ENCODE results near the gene PGGT1B.

The PGGT1B gene
- total RNA-seq: 59.2 to 64.0 reads per million in 2 donors

DNA sequence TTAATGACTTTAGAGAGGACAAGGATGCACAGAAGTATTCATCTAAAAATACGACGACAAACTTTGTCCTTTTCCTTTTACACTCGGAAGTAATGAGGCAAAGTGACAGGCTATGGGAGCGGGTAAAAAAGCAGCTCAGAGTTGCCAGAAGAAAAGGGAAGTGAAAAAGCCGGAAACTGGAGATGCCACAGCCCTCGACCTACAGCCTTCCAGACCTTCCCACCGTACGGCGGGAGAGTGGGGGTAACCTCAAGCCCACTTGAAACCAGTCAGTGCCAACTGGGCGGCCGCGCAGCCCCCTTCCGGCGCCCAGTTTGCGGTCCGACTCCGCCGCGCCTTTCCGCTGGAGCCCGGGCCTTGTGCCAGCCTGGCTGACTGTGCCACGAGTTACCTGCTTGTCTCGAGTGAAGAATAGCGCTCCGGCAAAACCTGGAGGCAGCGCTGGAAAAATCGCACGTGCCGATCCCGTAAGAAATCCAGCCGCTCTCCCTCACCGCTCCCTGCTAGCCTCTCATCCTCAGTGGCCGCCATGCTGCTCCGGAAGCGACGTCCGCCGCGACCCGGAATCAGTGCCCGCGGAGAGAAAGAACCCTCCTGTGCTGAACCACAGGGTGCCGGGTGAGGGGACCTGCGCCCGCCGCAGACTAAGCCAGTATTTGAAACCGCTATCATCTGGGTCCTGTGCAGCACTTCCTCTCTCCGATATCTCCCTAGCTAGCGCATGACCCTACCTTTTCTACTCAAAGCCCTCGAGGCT, at the start of gene PGGT1B:
PGGT1B (minus strand) TSS at position 557 of the 757 bp plus-strand sequence; CDS start at position 531, 26 bp downstream.
- peak; percentile 44 for DNase-seq

DNA sequence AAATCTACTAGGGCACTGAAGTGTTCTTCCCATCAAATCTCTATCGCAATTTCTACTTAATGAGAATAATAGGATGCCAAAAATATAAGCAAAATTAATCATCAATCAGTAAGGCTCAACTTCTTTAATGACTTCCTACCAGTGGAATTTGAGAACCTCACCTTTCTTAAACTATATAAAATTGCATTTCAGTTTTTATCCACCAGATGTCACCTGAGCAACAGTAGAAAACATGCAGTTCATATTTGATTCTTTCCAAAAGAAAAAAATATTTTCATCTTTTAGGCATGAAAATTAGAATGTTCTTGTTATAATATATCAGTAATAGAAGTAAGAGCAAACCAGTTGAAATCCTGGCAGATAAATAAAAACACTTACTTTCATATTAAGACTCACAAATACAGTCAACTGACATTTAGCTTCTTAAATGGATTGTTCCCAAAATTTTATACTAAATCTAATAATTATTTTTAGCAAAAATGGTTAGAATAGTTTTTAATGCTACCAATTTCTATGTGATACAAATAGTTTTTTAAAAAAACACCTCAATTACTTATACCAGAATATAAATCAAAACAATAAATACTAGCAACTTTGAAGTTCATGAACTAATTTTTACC, 47.2 kb upstream of the PGGT1B start:
- no peak for DNase-seq

DNA sequence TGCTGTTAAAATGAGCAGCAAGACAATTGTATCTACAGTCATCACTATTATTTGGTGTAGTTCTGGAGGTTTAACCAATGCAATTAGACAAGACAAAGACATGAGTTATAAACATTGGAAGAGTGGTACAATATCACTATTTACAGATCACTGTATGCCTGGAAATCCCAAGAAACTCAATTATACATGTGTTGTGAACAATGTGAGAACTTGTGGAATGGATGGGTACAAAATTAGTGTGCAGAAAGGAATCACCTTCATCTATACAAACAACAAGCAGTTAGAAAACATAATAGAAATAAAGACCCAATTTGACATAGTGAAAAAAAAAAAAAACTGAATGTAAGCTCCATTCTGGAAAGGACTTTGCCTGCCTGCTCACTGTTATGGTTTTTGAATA, 46.1 kb upstream of the PGGT1B start:
- DNase-seq: no peak

DNA sequence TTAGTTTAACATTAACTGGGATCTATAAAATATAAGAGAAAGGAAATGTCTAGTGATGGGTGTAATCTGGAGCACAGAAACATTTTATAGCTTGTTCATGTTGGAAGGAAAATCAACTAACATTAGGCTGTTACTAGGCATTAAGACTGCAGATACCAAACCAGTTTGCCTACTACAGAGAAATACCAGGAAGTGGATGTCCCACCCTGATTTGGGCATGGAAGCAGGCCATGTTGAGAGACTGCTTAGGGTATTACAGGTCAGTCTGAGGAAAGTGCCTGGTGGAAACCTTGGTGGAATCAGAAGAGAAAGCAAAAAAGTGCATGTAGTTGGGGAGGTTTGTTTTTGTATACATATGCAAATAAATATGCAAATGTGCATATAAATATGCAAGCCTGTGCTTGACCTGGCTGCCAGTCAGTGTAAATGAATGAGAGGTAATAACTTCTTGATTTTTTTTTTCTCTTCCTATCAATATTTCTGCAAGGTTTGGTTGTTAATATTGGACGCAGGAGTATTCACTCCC, 43.4 kb upstream of the PGGT1B start:
- DNase-seq: no peak

DNA sequence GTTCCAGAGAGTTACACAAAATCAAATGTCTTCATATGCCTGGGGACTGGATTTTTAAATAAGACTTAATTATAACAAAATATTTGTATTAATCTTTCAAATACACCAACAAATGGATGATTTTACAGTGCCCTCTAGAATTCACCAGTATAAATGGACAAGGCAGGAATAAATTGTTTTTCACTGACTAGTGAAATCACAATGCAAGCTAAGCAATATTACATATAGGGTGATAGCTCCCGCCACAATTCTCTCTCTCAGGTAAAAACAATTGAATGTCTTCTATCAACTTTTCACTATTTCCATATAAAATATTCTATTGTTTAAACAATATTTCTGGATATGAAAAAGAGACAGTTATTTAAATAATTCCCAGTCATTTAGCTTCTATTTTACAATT, 41.8 kb upstream of the PGGT1B start:
- DNase-seq: no peak

DNA sequence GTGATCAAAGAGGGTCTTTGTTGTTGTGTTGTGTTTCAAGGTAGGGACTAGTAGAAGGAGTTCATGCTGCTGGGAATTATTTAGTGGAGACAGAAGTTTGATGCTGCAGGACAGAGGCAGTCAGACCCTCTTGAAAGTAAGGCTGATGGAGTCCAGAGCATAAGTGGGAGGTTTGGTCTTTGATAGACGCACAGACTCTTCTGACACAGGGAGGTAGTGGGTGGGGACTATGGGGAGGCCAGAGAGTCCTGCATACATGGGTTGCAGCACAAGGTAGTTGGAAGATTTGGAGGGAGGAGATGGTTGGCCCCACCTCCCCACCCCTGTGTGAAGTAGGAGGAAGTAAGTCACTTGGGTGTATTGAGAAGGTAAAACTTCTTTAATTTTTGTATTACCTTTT, 36.1 kb upstream of the PGGT1B start:
- no peak for DNase-seq

GRCh38 chr5:115297031-115297430, 34.4 kb upstream of the PGGT1B start:
- no peak for DNase-seq

DNA sequence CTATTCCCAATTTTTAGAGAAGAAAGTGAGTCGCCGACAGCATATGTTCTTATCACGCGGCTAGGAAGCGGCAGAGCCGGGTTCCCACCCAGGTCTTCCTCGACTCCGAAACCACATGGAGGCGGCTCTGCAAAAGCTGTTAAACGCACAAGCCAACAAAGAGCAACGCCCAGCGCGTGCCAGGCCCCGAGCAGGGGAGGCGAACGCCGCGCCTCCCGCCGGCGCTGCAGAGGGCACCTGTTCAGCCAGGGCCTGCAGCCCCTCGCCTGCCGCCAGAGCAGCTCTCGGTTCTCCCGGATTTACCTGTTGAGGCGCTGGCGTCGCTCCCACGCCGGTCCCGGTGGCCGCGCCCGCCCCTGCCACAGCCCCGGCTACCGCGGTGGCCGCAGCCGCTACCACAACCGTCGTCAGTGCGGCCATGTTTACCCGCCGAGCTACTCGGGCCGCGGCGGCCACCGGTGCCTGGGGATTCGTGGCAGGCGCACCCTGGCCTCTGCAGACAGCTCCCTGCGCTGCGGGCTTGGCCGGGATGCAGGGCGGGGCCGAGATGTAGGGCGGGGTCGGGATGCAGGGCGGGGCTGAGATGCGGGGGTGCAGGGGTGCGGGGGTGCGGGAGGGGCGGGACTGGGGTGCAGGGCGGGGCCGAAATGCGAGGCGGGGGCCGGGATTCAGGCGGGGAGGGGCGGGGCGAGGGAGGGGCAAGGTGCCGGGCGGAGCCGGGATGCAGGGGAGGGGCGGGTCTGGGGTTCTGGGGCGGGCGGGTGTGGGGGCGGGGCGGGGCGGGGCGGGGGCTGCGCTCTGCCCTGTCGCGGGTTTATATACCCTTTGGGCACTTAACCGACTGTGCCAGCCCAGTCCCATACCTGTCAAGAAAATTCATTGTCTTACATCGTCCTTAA, 33.7 kb upstream of the PGGT1B start, which contains the start of gene CCDC112:
CCDC112 (minus strand) TSS at position 531 of the 899 bp plus-strand sequence; CDS start at position 420, 111 bp downstream.
- DNase-seq: peak; percentile 53

GRCh38 chr5:115295777-115296123, 33.1 kb upstream of the PGGT1B start:
- DNase-seq: no peak

GRCh38 chr5:115291397-115291796, 28.7 kb upstream of the PGGT1B start:
- no peak for DNase-seq

DNA sequence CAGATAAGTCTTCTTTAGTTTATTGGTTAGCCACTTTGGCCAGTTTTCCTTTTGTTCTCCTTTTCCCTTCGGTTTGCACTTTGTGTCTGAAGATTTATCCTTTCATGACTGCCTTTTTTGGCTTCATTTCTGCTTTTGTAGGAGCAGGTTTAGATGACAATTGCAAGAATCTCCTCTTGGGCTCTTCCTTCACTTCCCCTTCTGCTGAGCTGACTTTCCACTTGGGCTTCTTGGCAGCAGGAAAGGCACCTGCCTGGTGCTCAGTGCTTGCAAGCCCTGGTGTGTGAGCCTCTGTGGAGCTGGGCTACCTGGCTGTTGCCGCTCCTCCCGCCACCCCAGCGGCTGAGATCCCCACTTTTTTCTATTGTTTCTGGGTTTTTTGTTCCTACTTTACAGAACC, 26.4 kb upstream of the PGGT1B start:
- no peak for DNase-seq

DNA sequence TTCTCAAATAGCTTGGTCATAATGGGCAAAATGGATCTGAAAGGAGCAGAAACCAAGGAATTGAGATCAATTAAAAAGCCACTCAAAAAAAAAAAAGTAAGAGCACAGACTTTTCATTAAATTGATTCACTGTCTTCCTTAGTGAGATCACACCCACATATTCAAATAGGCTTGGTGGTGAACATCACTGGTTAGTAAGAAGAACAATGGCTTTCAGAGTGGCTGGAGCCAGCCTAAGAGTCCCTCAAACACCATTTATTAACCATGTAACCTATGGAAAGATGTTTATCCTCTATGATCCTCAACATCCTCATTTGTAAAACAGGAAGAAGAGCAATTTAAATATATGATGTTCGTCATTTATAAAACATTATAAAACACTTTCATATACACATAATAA, 21.3 kb upstream of the PGGT1B start:
- no peak for DNase-seq

GRCh38 chr5:115282131-115282530, 19.5 kb upstream of the PGGT1B start:
- DNase-seq: no peak

- no peak for DNase-seq
These were observed 11.9 kb upstream of the PGGT1B start for GRCh38 chr5:115274584-115274983.

- DNase-seq: no peak
These were observed 9.8 kb upstream of the PGGT1B start for GRCh38 chr5:115272297-115272958.

GRCh38 chr5:115271295-115272050, 8.8 kb upstream of the PGGT1B start:
- DNase-seq: no peak

- no peak for DNase-seq
These were observed 4.9 kb upstream of the PGGT1B start for GRCh38 chr5:115267617-115268016.

DNA sequence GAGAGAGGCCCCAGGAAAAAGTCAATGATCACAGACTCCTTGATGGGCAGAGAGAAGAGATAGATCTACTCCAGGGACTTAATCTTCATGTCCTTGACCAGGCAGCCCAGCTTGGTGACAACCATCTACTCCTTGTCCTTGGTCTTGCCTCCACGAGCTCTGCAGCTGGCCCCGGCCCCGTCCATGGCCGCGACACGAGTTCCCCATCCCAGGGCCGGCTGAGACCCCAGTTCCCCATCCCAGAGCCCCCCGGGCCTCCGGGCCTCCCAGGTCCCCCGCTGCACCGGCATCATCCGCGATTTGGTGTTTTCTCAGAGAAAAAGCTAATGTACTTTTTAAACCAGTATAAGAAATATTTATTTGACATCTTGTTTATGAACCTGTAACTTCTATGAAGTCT, 2.5 kb upstream of the PGGT1B start:
- DNase-seq: no peak

- DNase-seq: peak; percentile 6
These were observed 2.1 kb upstream of the PGGT1B start for GRCh38 chr5:115264786-115265185.

DNA sequence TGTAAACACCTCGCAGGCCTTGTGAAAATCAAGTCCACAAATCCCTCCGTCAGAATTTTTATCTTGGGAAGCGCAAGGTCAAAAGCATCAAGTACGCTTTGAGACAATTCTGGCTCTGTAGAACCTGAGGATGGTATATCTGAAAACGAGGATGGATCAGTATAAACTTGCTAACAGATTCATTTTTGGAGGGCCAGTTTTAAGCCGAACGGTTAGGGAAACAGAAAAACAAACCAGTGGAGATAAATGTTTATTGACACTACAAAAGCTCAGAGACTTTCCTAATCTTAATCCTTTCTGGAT, 352 bp upstream of the PGGT1B start:
- DNase-seq: no peak

DNA sequence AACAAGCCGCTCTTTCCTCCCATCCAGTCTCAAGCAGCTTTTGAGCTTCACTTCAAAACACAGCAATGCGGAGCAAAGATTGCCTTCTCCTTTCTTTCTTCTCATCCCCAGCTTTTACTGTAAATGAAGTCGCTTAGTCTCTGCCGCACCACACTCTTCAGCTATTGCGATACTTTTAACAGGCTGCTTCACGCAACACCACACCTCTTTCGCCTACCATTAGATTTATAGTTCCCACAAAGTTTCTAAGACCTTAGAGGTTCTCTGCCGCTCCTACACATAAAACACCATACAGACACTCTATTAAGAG, 711 bp downstream of the PGGT1B start:
- no peak for DNase-seq

DNA sequence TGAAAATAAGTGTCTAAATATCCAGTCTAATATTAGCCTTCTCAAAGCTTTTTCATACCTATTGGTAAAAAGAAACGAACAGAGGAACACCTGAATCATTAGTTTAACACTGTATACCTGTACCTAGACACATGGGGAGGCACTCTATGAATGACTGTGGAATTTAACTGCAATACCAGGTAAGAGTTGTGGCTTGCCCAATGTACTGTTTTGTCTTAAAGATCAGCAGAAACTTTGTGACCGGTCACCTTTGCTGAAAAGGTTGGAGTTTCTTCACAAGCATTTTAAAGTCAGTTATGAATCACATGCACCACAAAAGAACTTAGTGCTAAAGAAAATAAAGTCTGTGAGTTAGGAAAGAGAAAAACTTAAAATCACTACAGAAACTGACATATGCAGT, 2.4 kb downstream of the PGGT1B start:
- DNase-seq: no peak
